Measurements from ENCODE around the gene PLA2G2C. TPM values are rescaled to one million over a fixed set of nuclear protein-coding genes. Genes with fewer than 3 reads are reported as not detected.

Gene PLA2G2C
- total RNA-seq, 4 donors from 2014 or later, result 0.31 to 0.81 TPM; not detected in 2

DNA sequence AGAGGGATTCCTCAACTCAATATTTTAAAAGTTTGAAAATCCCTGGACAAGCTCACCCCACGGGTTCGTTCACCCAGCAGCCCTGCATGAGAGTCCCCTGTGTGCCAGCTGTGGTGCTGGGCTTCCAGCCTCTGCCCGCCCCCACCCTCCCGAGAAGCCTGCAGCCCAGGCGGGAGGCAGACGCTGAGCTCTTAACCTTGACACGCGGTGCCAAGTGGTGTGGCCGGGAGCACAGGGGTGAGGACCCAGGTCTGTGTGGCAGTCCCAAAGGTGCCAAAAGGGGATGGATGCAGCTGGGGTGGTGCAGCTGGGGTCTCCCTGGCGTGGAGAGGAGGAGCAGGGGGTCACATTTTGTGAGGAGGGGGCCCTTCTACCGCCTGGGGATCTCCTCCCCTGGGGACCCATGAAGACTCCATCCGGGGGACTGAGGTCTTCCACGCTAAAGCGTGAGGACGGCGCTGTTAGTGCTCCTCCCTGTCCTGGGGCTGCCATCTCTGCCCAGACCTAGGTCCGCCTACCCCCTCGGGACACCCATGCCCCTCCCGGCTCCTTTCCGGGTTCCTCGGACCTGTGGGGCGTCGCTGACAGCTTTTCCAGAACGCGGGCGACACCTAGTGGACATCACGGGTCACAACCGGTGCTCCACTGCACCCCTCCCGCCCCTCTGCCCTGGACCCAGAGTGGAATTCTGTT, 34.3 kb downstream of the PLA2G2C start:
- no peak for TF ChIP-seq POLR2A (IDR thresholded peaks at IDR 0.05)
- TF ChIP-seq CTCF (IDR thresholded peaks at IDR 0.05), result peak in 3 of 4 experiments; percentile 94 to 98 (median 96)
- TF ChIP-seq POLR2AphosphoS5 (IDR thresholded peaks at IDR 0.05), result peak; percentile 12
- Histone ChIP-seq H3K27me3 (no peaks in the 10 kb centered on the region), H3K4me1 (peaks cover 0 to 16% (median 10%) of the 10 kb centered on the region in 3 donors), H3K27ac (peak overlapping the region in 2 of 4 donors; percentile 17 to 39), H3K9me3 (no peaks in the 10 kb centered on the region), H3K36me3 (no peaks in the 10 kb centered on the region), H3K4me3 (peak overlapping the region in 1 of 2 donors; percentile 52)
- peak; percentile 90 for ATAC-seq
- no CpG with 5 or more reads among the region's 29 CpGs for WGBS, 2 donors (ENCODE audit: low coverage in 1 of 2)

GRCh38 chr1:20150969-20151368, 35.3 kb downstream of the PLA2G2C start:
- no peak for TF ChIP-seq POLR2AphosphoS5 (IDR thresholded peaks at IDR 0.05)
- no peak for TF ChIP-seq POLR2A (IDR thresholded peaks at IDR 0.05)
- no peak for TF ChIP-seq EP300 (IDR thresholded peaks at IDR 0.05)
- TF ChIP-seq CTCF (IDR thresholded peaks at IDR 0.05), result no peak
- Histone ChIP-seq H3K36me3 (no peaks in the 10 kb centered on the region), H3K4me1 (peaks cover 0 to 16% (median 10%) of the 10 kb centered on the region in 3 donors), H3K9me3 (no peaks in the 10 kb centered on the region), H3K27me3 (no peaks in the 10 kb centered on the region), H3K4me3 (no peak overlapping the region), H3K27ac (no peak overlapping the region)
- no peak for ATAC-seq
- 60% methylated on average over 3 of the region's 6 CpGs; no CpG with 5 or more reads in 1 of the 2 donors for WGBS, 2 donors (ENCODE audit: low coverage in 1 of 2)

DNA sequence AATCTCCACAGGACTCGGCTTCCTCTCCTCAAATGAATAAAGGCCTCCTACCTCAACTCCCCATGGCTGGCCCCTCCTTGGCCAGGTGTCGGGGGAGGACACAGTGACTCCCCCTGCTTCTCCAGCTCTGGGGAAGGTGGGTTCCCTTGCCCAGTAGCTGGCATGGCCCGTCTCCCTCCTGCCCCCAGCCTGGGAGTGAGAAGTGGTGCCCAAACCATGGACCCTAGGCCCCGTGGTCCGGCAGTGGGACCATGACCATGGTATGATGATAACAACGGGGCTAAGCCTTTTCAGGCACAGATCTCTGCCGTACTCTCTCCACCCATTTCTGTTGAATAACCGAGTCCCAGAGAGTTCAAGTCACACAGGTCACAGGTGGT, 36.0 kb downstream of the PLA2G2C start:
- no peak for ATAC-seq
- H3K4me1 ChIP-seq, result peaks cover 0 to 16% (median 10%) of the 10 kb centered on the region in 3 donors
- no peaks in the 10 kb centered on the region for H3K9me3 ChIP-seq
- H3K4me3 ChIP-seq, result no peak overlapping the region
- H3K36me3 ChIP-seq, result no peaks in the 10 kb centered on the region
- 73 to 81% methylated on average over 3 to 4 of the region's 8 CpGs for WGBS, 2 donors (ENCODE audit: low coverage in 1 of 2)
- H3K27ac ChIP-seq, result no peak overlapping the region
- H3K27me3 ChIP-seq, result no peaks in the 10 kb centered on the region
- no peak for TF ChIP-seq CTCF (IDR thresholded peaks at IDR 0.05)
- no peak for TF ChIP-seq POLR2AphosphoS5 (IDR thresholded peaks at IDR 0.05)
- no peak for TF ChIP-seq EP300 (IDR thresholded peaks at IDR 0.05)

- no peak overlapping the region for H3K27ac ChIP-seq
- ATAC-seq, result no peak
- TF ChIP-seq EP300 (IDR thresholded peaks at IDR 0.05) (no peak), POLR2AphosphoS5 (IDR thresholded peaks at IDR 0.05) (no peak), CTCF (IDR thresholded peaks at IDR 0.05) (no peak), POLR2A (IDR thresholded peaks at IDR 0.05) (no peak)
- H3K36me3 ChIP-seq, result no peaks in the 10 kb centered on the region
- 77 to 92% methylated on average over 6 to 8 of the region's 27 CpGs for WGBS, 2 donors (ENCODE audit: low coverage in 1 of 2)
- peaks cover 0 to 16% (median 10%) of the 10 kb centered on the region in 3 donors for H3K4me1 ChIP-seq
- H3K27me3 ChIP-seq, result no peaks in the 10 kb centered on the region
- no peak overlapping the region for H3K4me3 ChIP-seq
- no peaks in the 10 kb centered on the region for H3K9me3 ChIP-seq
Observed at GRCh38 chr1:20149601-20150325, 36.6 kb downstream of the PLA2G2C start.
